Measurements from ENCODE around the gene SYT17.

DNA sequence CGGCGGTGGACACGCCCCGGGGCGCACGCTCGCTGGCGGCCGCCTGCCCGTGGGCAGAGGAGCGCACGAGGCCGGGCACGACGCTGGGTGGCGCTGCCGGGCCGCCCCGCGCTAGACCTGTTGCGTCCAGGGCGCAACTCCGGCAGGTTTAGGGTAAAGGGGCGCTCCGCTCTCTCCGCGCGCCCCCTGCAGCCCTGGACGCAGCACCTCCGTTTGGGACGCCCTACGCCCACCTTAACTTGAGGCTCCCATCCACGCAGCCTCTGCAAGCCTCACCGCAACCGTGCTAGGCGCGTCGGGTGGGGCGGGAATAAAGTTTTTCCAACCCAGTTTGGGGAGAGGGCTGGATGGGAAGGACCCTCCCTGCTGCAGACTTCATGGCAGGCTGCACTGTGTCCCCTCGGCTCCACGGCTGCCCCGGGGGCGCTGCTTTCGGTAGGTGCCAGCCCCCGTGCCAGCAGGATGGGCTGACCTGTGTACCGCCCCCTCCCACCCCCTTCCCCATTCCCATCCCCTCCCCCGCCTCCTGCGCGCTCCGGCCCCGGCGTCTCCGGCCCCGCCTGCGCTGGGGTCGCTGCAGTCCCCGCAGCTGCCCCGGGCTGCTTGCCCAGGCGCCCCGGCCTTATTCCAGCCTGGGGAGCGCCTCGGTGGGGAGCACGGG is at the start of gene SYT17:
- TF ChIP-seq CTCF (conservative IDR thresholded peaks at IDR 0.05; ENCODE audit: low read depth, low read length) = peak; percentile 65
- TF ChIP-seq EZH2phosphoT487 (IDR thresholded peaks at IDR 0.05; ENCODE audit: borderline replicate concordance, low read length) = no peak
